Nephron progenitor cell (in vitro differentiated cells): Measurements from ENCODE around the gene PLCL2.

Experiments used
- DNase-seq: peaks from one replicate; pipeline ENCODE4 v3.0.0; 2021
- H3K27ac Mint-ChIP-seq: 2 replicates; pipeline ENCODE4 v1.8.0; 2021; ENCODE audit warnings: mild to moderate bottlenecking, moderate library complexity, mixed read lengths
- H3K27me3 Mint-ChIP-seq: 2 replicates; pipeline ENCODE4 v1.8.0; 2021; ENCODE audit warnings: mild to moderate bottlenecking, low read depth, mixed read lengths; ENCODE audit not compliant: poor library complexity
- H3K36me3 Mint-ChIP-seq: 2 replicates; pipeline ENCODE4 v1.8.0; 2021; ENCODE audit warnings: low read depth, mixed read lengths
- H3K4me1 Mint-ChIP-seq: 2 replicates; pipeline ENCODE4 v1.8.0; 2021; ENCODE audit warnings: mixed read lengths
- H3K4me3 Mint-ChIP-seq: 2 replicates; pipeline ENCODE4 v1.8.0; 2021; ENCODE audit warnings: mild to moderate bottlenecking, moderate library complexity, mixed read lengths
- H3K9me3 Mint-ChIP-seq: 2 replicates; pipeline ENCODE4 v1.8.0; 2021; ENCODE audit warnings: mild to moderate bottlenecking, moderate library complexity, mixed read lengths
- TF ChIP-seq, protein P1 (sequence below): fragments of 200-600 bp; sonication (generic); IDR thresholded peaks from 2 replicates; pipeline ENCODE4 v1.5.0; 2021; ENCODE audit warnings: antibody characterized with exemption

The PLCL2 gene

DNA sequence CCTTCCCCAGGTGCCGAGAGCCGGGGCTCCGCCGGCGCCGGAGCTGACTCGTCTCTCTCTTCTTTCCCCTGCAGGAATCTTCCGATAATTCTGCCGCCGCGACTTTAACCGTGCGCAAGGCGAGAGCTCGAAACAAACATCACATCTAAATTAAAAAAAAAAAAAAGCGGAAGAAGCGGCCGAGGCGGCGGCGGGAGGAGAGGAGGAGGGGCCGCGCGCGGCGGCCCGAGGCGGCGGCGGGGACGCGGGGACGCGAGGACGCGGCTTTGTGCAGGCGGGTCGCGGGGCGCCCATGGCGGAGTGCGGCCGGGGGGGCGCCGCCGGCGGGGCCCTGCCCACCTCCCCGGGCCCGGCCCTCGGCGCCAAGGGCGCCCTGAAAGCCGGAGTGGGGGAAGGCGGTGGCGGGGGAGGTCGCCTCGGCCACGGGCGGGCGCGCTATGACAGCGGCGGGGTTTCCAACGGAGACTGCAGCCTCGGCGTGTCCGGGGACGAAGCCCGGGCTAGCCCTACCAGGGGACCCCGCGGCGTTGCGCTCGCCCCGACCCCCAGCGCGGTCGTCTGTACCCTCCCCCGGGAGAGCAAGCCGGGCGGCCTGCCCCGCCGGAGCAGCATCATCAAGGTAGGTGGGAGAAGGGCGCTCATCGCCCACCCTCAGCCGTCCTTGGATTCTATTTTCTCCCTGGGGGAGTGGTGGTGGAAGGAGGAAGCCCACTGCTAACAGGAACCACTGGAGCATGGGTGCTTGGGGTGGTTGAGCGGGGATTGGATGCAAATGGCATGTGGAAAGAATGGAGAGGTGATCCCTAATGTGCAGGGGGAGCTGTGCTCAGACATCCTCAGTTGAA, at the start of gene PLCL2:
TSS of gene PLCL2 (plus strand) at position 208 of the 845 bp plus-strand sequence. CDS start at position 293, 85 bp downstream.
- H3K27ac Mint-ChIP-seq: no peak within 1 kb of the TSS
- H3K9me3 Mint-ChIP-seq: no peaks in the 10 kb centered on the region
- peak; percentile 64 for DNase-seq
- peaks cover 30% of the 10 kb centered on the region for H3K4me1 Mint-ChIP-seq
- no peaks in the 10 kb centered on the region for H3K36me3 Mint-ChIP-seq
- H3K4me3 Mint-ChIP-seq: peak within 1 kb of the TSS; percentile 95
- TF ChIP-seq, protein P1, sequence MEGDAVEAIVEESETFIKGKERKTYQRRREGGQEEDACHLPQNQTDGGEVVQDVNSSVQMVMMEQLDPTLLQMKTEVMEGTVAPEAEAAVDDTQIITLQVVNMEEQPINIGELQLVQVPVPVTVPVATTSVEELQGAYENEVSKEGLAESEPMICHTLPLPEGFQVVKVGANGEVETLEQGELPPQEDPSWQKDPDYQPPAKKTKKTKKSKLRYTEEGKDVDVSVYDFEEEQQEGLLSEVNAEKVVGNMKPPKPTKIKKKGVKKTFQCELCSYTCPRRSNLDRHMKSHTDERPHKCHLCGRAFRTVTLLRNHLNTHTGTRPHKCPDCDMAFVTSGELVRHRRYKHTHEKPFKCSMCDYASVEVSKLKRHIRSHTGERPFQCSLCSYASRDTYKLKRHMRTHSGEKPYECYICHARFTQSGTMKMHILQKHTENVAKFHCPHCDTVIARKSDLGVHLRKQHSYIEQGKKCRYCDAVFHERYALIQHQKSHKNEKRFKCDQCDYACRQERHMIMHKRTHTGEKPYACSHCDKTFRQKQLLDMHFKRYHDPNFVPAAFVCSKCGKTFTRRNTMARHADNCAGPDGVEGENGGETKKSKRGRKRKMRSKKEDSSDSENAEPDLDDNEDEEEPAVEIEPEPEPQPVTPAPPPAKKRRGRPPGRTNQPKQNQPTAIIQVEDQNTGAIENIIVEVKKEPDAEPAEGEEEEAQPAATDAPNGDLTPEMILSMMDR: no peak
- H3K27me3 Mint-ChIP-seq: peaks cover 25% of the 10 kb centered on the region

DNA sequence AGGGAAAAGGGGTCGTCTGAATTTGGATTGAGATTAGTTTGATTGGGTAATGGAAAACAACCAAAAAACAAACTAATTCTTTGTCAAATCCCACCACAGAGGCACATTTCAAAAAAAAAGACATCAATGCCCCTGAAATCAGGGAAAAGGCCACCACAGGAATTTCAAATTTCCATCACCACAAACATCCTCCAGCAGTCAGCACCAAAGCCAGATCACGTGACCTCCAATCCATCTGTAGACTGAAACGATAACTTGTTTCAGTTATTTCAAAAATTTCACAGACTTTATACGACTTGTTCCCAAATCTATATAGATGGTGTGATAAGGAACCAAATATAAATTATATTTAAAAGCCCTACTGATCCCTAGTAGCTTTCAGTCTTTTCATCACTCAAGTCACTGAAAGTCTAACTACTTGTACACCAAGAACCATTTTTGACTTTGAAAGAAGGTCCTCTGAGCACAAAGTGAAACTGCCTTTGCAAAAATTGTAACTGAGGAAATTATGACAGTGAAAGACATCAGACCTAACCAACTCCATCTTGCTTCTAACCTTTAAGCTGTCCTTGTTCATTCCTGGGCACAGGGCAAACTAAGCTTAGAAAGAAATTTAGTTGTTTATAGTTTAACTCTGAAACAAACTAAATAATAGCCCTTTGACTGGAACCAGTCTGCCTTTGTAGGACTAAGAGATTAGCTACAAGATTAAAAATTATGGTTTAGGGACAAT, 48.1 kb upstream of the PLCL2 start:
- Mint-ChIP-seq H3K27me3 (peaks cover 3% of the 10 kb centered on the region), H3K9me3 (no peaks in the 10 kb centered on the region), H3K4me1 (peaks cover 10% of the 10 kb centered on the region), H3K27ac (no peak overlapping the region), H3K36me3 (no peaks in the 10 kb centered on the region), H3K4me3 (no peak overlapping the region)
- TF ChIP-seq, protein P1: no peak
- DNase-seq: no peak

DNA sequence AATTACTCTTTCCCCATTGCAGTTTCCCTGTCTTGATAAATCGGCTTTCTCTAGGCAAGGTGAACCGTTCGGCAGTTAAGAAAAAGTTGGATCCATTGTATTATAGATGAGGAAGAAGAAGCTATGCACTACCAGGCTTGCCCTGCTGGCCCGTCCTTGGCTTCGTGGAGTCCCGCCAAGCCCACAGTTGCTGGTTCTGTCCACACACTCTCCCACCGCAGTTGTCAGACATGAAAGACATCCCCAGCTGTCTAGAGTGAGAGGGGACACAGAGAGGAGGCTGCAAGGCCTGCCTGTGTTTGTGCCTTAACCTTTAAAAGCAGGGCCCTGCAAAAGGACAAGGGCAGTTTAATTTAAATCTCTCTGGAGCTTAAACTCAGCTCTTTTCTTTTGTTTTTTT, 47.2 kb upstream of the PLCL2 start:
- DNase-seq: no peak
- Mint-ChIP-seq H3K4me1 (peaks cover 14% of the 10 kb centered on the region), H3K27ac (no peak overlapping the region), H3K27me3 (peaks cover 6% of the 10 kb centered on the region), H3K36me3 (no peaks in the 10 kb centered on the region), H3K4me3 (no peak overlapping the region), H3K9me3 (no peaks in the 10 kb centered on the region)
- TF ChIP-seq, protein P1: no peak

GRCh38 chr3:16838561-16838960, 46.2 kb upstream of the PLCL2 start:
- Mint-ChIP-seq H3K9me3 (no peaks in the 10 kb centered on the region), H3K4me1 (peaks cover 16% of the 10 kb centered on the region), H3K4me3 (no peak overlapping the region), H3K27me3 (peaks cover 8% of the 10 kb centered on the region), H3K27ac (no peak overlapping the region), H3K36me3 (no peaks in the 10 kb centered on the region)
- DNase-seq: no peak
- TF ChIP-seq, protein P1: no peak

DNA sequence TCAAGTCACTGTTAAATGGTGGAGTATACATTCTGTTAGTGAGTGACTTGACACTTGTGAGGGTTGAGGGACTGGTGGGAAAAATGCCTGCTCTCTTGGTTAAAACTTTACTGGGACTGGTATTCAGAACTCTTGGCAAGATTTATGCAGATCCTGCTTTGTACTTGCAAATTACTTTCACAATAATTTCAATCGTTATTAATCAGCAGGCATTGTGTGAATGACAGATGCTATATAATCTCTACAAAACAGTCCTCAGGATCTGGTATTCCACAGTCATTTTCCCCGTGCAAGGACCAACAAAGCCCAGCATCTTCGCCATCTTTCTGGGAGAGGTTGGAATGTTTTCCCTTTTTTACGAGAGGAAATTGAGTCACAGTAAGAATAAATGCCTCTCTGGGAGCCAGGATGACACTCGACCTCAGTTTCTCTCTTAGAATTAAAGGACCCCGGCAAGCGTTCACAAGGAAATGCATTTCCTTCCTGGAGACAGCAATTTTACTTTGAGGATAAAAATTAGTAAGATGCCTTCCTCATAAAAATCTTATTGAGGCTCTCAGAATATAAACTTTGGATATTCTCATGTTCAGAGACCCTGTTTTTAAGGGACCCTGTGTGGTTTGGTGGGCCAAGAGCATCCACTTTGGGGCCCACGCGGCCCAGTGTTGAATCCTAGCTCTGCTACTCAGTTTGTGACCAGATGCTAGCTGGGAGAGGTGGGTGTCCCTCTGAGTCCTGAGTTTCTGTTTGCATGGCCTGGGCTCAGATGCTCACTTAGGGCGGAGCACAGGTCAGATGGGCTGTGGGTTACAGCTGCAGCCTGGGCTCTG, 45.3 kb upstream of the PLCL2 start:
- H3K4me3 Mint-ChIP-seq: no peak overlapping the region

More for the DNA sequence above, 45.3 kb upstream of the PLCL2 start:
- Mint-ChIP-seq H3K27ac (no peak overlapping the region), H3K4me1 (peaks cover 16% of the 10 kb centered on the region), H3K9me3 (no peaks in the 10 kb centered on the region), H3K27me3 (peaks cover 8% of the 10 kb centered on the region), H3K36me3 (no peaks in the 10 kb centered on the region)
- no peak for DNase-seq
- TF ChIP-seq, protein P1: no peak
